ENCODE data around the gene DNER. TPM values are rescaled to one million over a fixed set of nuclear protein-coding genes. Genes with fewer than 3 reads are reported as not detected.

DNER gene
- total and polyA plus RNA-seq, 2 of the 4 experiments (the other 2 are of a cell fraction) = under 0.01 to 0.14 TPM

DNA sequence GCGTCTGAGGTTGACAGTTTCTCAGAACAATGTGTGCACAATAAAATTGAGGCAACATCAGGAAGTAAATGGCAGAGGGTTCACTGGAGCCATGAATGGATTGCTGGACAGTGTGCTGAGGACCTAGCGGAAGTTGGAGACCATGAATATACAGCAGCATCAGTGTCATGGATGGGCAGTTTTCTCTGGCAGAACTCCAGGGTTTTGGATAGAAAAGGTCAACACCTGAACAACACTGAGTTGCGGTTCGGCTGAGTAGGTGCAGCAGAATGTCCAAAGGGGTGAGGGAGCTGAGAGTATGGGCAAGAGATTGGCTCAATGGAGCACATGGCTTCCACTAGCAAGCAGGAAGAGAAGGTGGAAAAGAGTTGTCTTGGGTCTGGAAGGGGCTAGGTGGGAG, 73.7 kb downstream of the DNER start:
- Histone ChIP-seq H3K9me1 (ENCODE audit: insufficient read depth, low read length) (no peaks in the 10 kb centered on the region), H3K36me3 (ENCODE audit: control insufficient read depth, insufficient read depth, low read length) (no peaks in the 10 kb centered on the region), H2AFZ (replicated peaks; ENCODE audit: low read length, poor library complexity) (no peak overlapping the region), H3K4me1 (ENCODE audit: control insufficient read depth, insufficient read depth, low read length) (no peaks in the 10 kb centered on the region), H2BK15ac (ENCODE audit: low read depth, low read length) (no peak overlapping the region), H3K14ac (replicated peaks; ENCODE audit: low read depth, low read length) (no peak overlapping the region), H3K56ac (ENCODE audit: extremely low read depth, insufficient read depth, low read length) (no peak overlapping the region), H2BK20ac (ENCODE audit: low read depth, low read length) (no peak overlapping the region), H2AK9ac (replicated peaks; ENCODE audit: low read depth, low read length, poor library complexity) (no peak overlapping the region), H3K18ac (ENCODE audit: low read depth, low read length) (no peak overlapping the region), H2AK5ac (ENCODE audit: low read depth, low read length) (no peak overlapping the region), H3K4ac (ENCODE audit: low read depth, low read length) (no peak overlapping the region), H2BK120ac (ENCODE audit: low read depth, low read length) (no peak overlapping the region), H3K27ac (ENCODE audit: insufficient read depth, low read length) (no peak overlapping the region), H3K79me1 (ENCODE audit: low read depth in 1 of 2, low read length in 2 of 2) (no peaks in the 10 kb centered on the region), H3K27me3 (ENCODE audit: control insufficient read depth, insufficient read depth, low read length) (no peaks in the 10 kb centered on the region), H3K4me3 (ENCODE audit: insufficient read depth, low read depth, low read length) (no peak overlapping the region), H3K9ac (ENCODE audit: low read depth, low read length) (no peak overlapping the region), H4K5ac (ENCODE audit: low read depth, low read length) (no peak overlapping the region), H4K91ac (ENCODE audit: insufficient read depth, low read depth, low read length) (no peak overlapping the region), H4K20me1 (ENCODE audit: insufficient read depth, low read length) (no peaks in the 10 kb centered on the region), H4K8ac (ENCODE audit: low read depth in 2 of 2, low read length in 2 of 2) (no peak overlapping the region), H3K4me2 (ENCODE audit: low read depth, low read length) (no peak overlapping the region), H3K9me3 (ENCODE audit: control insufficient read depth, insufficient read depth, low read length) (peaks cover 4% of the 10 kb centered on the region), H2BK5ac (ENCODE audit: low read depth, low read length, poor library complexity, severe bottlenecking) (no peak overlapping the region), H3K23ac (ENCODE audit: low read depth, low read length) (no peak overlapping the region)
- WGBS, 2 experiments (ENCODE audit: extremely low coverage in 2 of 2, insufficient read length in 1 of 2) = 85% methylated on average over 3 of the region's 4 CpGs; no CpG with 5 or more reads in 1 of the 2 experiments
- POLR2A ChIA-PET (ENCODE audit: unreplicated experiment) = no interaction called here
- no TSS peak for BruUV-seq (replicated peaks)
- in situ Hi-C loops (cut with MboI; ENCODE audit: low sequenced_read_pairs) = no loop called here
- no peak for DNase-seq
- intact Hi-C loops (cut with micrococcal nuclease) = no loop called here
- TF ChIP-seq POLR2A (IDR thresholded peaks at IDR 0.05; ENCODE audit: low read depth, low read length) = no peak
- CTCF ChIA-PET = no interaction called here
- dilution Hi-C loops (cut with HindIII; ENCODE audit: low sequenced_read_pairs, unreplicated experiment) = no loop called here
- ATAC-seq (ENCODE audit: low read depth) = no peak

Data from IMR-90 (cell line).